Fibroblast of mammary gland (primary cell): ENCODE results near the gene SULT1C3.
A peak's percentile ranks its signal among the peaks of the same experiment; 100 is the strongest.

ENCODE experiments used
- DNase-seq: peaks from one replicate; pipeline ENCODE4 v3.0.0-alpha.2; 2010; ENCODE audit warnings: low read depth
- H3K4me3 ChIP-seq: 2 replicates; pipeline ENCODE4 v1.5.1; 2011; ENCODE audit warnings: low read depth, mild to moderate bottlenecking, low read length, moderate library complexity; ENCODE audit not compliant: control insufficient read depth
- CTCF ChIP-seq: conservative IDR thresholded peaks from 2 replicates; pipeline ENCODE4 v1.5.1; 2011; ENCODE audit warnings: low read depth, low read length, inconsistent platforms; ENCODE audit not compliant: control insufficient read depth, insufficient read depth

The SULT1C3 gene

DNA sequence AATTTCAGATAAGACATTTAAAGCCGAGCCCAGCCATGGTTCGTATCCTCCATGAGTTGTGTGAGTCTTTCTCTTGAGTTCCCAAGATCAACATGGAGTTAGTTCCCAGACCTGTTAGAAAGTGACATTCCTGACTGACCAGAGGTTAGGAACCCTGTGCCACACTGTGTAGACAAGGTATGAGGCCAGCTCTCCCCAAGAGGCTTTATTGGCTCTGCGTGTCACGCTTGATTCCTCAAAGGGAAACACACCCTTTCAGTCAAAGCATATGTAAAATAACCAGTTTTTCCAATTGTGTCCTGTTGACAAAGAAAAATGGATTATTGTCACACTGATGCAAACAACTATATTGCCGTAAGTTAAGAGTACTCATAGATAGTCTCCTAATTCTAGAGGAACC lies 1.2 kb downstream of the SULT1C3 start:
- TF ChIP-seq CTCF: no peak
- H3K4me3 ChIP-seq: no peak overlapping the region
- no peak for DNase-seq

- DNase-seq: peak; percentile 88
- no peak for TF ChIP-seq CTCF
- H3K4me3 ChIP-seq: no peak overlapping the region
Observed at GRCh38 chr2:108243566-108243965, 3.8 kb downstream of the SULT1C3 start.

DNA sequence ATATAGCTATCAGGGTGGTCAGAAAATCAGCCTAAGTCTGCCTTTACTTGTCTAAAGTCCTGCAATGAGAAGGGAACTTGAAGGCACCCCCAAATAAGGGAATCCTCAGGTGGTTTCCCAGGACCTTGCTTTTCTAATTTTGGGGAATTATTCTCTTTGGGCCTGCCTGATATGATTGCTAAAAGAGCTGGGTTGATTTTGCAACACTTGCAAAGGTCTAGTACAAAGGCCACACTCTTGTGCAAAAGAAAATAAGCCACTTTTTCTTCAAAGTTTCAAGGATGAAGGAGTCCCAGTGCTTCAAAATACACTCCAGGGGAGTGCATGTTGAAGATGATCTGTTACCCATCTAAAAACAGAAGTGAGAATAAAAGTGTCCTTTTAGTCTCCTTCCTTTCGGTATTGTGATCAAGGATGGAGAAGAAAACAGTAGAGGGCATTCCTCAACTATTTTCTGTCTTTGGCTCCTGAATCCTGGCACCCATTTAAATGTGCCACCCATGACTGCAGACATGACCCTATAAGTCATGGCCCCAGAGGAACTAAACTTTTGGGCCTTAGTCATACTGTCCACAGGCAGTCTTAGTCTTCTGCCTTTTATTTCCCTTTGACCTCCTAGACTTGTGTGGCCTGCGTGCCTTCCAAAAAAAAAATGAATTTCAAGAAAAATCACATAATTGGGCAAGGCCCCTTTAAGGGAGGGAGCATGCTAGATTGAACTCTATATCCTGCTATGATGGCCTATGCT lies 5.1 kb downstream of the SULT1C3 start:
- peak; percentile 37 for DNase-seq
- no peak overlapping the region for H3K4me3 ChIP-seq
- TF ChIP-seq CTCF: no peak

GRCh38 chr2:108253106-108253505 lies 13.3 kb downstream of the SULT1C3 start:
- DNase-seq: no peak
- no peak overlapping the region for H3K4me3 ChIP-seq
- no peak for TF ChIP-seq CTCF

DNA sequence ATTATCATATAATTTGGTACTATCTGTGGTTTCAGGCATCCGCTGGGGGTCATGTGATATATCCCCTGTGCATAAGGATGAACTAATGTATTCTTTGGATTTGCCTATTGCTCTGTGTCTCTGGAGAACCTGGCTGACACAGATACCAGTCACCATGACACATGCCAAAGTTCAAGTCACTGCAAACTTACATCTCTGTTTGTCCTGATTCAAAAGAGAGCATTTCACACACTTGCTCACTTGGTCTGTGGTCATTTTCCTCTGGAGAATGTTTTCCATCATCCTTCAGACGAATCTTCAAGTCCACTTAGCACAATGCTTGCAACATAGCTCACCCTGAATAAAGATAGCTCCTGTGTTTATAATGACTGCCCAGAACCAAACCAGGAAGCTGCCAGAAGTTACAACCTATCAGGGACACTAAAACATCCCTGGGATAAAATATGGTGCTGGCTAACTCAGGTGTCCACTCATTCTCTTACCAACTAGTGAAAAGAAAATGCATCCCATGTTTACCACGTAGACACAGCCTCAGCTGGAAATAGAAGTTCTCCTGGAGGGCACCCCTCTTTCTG lies 18.1 kb downstream of the SULT1C3 start:
- no peak overlapping the region for H3K4me3 ChIP-seq
- peak; percentile 91 for DNase-seq
- no peak for TF ChIP-seq CTCF

GRCh38 chr2:108260773-108261172 lies 21.0 kb downstream of the SULT1C3 start:
- TF ChIP-seq CTCF: no peak
- no peak overlapping the region for H3K4me3 ChIP-seq
- DNase-seq: no peak

DNA sequence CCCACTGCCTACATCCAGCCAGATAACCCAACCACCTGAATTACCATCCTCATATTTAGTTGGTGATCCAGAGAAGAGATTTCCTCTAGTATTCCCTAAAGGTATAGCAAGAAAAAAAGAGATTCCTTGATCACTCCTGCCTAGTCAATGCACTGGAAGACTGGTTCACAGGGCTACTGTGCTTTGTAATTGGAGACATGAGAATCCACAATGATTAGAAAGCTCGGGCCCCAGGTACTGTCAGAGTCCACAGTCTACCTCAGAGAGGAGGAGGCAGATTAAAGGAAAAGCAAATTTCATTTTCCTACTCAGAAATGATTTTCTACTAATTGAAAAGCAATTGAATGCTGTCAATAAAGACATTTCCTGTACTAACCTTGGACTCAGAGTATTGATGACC lies 22.3 kb downstream of the SULT1C3 start:
- no peak overlapping the region for H3K4me3 ChIP-seq
- DNase-seq: no peak
- no peak for TF ChIP-seq CTCF
